ENCODE results near the gene ILF2. TPM values are rescaled to one million over a fixed set of nuclear protein-coding genes. Genes with fewer than 3 reads are reported as not detected.

Gene ILF2
- total and polyA plus RNA-seq, 2 of the 13 experiments (the other 11 are each of a cell fraction or from before 2014, with no cell fraction given): 292 to 366 TPM

DNA sequence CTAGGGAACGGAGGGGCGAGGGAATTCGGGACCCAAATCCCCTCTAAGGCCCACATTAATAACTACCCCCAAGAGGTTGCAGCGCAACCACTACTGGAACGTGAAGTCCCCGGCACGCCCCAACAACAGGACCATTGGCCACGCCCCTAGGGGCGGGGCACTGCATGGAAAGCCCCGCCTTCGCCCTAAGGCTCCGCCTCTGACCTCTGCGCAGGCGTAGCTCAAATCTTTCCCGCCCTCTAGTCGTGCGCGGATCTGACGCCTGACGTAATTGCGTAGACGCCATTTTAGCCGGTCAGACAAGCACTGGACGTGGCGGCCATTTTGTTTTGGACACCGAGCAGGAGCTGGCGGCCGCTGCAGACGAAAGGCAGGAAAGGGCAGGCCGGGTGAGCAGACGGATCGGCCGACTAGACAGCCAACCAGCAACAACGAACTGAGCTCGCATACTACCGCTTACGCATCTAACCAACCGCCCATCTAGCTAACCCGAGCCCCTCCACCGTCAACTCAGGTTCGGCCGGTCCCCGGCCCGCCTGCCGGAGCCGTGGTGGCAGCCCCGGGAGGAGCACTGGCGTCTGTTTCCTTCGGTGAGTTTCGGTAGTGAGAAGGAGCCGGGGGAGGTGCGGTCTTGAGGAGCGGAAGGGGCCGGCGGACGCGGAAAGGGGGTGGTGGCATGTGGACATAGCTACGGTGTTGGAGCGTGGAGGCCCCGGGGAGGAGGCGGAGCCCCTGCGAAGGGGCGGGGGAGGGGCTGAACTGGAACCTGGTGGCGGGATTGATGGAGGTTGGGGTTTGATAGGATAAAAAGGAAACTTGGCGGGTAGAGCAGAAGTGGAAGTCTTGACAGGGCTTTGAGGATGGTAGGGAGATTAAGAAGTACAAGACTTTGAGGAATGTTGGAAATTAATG lies 36.8 kb downstream of the ILF2 start, which contains the start of gene CHTOP (continued):
- TF ChIP-seq THAP8 (CRISPR knock-in tag; IDR thresholded peaks at IDR 0.05; ENCODE audit: borderline replicate concordance) (peak; percentile 36; the same call in 1 of the 2 replicates), KAT7 (CRISPR knock-in tag; IDR thresholded peaks at IDR 0.05; ENCODE audit: borderline replicate concordance) (no peak; the same call in 1 of the 2 replicates), TBL1XR1 (IDR thresholded peaks at IDR 0.05; ENCODE audit: borderline replicate concordance, low read length, partially characterized antibody) (peak; percentile 11), IKZF1 (IDR thresholded peaks at IDR 0.05) (no peak), ZNF550 (CRISPR knock-in tag; IDR thresholded peaks at IDR 0.05; ENCODE audit: borderline replicate concordance) (no peak), AHDC1 (CRISPR knock-in tag; IDR thresholded peaks at IDR 0.05; ENCODE audit: borderline replicate concordance) (peak; percentile 67), NR3C1 (CRISPR knock-in tag; IDR thresholded peaks at IDR 0.05) (no peak), PITX1 (CRISPR knock-in tag; IDR thresholded peaks at IDR 0.05) (peak; percentile 45; the same call in 1 of the 2 replicates), ONECUT2 (CRISPR knock-in tag; IDR thresholded peaks at IDR 0.05) (no peak), ZKSCAN5 (CRISPR knock-in tag; IDR thresholded peaks at IDR 0.05) (no peak), ZNF354B (CRISPR knock-in tag; IDR thresholded peaks at IDR 0.05) (no peak), ATF1 (CRISPR knock-in tag; IDR thresholded peaks at IDR 0.05) (peak; percentile 86), TARDBP (CRISPR knock-in tag; IDR thresholded peaks at IDR 0.05) (peak; percentile 90), EP300 (IDR thresholded peaks at IDR 0.05; ENCODE audit: low read depth in 2 of 2, low read length in 2 of 2) (0 out of 4 replicates have a peak, but pooled peaks of 1 of the 2 experiments have one; percentile 46), EP300 (CRISPR knock-in tag; IDR thresholded peaks at IDR 0.05; ENCODE audit: borderline replicate concordance) (no peak), ZNF143 (CRISPR knock-in tag; IDR thresholded peaks at IDR 0.05) (0 out of 2 replicates have a peak, but pooled peaks have one; percentile 28), MAFF (IDR thresholded peaks at IDR 0.05; ENCODE audit: low read depth, low read length) (no peak)
- TF ChIP-seq, protein P1, sequence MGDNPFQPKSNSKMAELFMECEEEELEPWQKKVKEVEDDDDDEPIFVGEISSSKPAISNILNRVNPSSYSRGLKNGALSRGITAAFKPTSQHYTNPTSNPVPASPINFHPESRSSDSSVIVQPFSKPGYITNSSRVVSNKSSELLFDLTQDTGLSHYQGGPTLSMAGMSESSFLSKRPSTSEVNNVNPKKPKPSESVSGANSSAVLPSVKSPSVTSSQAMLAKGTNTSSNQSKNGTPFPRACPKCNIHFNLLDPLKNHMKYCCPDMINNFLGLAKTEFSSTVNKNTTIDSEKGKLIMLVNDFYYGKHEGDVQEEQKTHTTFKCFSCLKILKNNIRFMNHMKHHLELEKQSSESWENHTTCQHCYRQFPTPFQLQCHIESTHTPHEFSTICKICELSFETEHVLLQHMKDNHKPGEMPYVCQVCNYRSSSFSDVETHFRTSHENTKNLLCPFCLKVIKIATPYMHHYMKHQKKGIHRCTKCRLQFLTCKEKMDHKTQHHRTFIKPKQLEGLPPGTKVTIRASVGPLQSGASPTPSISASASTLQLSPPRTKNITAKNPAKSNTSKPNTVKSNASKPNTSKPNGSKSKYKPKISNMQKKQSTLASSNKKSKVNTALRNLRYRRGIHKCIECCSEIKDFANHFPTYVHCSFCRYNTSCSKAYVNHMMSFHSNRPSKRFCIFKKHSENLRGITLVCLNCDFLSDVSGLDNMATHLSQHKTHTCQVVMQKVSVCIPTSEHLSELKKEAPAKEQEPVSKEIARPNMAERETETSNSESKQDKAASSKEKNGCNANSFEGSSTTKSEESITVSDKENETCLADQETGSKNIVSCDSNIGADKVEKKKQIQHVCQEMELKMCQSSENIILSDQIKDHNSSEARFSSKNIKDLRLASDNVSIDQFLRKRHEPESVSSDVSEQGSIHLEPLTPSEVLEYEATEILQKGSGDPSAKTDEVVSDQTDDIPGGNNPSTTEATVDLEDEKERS (CRISPR knock-in tag; IDR thresholded peaks at IDR 0.05): peak; percentile 80; the same call in 1 of the 2 replicates
- TF ChIP-seq, protein P2, sequence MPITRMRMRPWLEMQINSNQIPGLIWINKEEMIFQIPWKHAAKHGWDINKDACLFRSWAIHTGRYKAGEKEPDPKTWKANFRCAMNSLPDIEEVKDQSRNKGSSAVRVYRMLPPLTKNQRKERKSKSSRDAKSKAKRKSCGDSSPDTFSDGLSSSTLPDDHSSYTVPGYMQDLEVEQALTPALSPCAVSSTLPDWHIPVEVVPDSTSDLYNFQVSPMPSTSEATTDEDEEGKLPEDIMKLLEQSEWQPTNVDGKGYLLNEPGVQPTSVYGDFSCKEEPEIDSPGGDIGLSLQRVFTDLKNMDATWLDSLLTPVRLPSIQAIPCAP (CRISPR knock-in tag; IDR thresholded peaks at IDR 0.05; ENCODE audit: low read depth): no peak
